ENCODE measurements around the gene ADORA2B.

ADORA2B gene

GRCh38 chr17:15999141-15999973, 54.4 kb downstream of the ADORA2B start, which contains the start of the genes TTC19 and ZSWIM7:
Gene TTC19, plus strand, starts transcription at chr17:15999824. Its CDS starts 25 bp downstream, at chr17:15999849.
Gene ZSWIM7, minus strand, starts transcription at chr17:15999704. Its CDS starts 110 bp downstream, at chr17:15999594.
- DNase-seq: peak; percentile 83

- no peak for DNase-seq
Observed at GRCh38 chr17:15999974-16000827, 55.3 kb downstream of the ADORA2B start.

GRCh38 chr17:16001226-16001897, 56.4 kb downstream of the ADORA2B start:
- DNase-seq: no peak

GRCh38 chr17:16002708-16003260, 57.9 kb downstream of the ADORA2B start:
- no peak for DNase-seq

DNA sequence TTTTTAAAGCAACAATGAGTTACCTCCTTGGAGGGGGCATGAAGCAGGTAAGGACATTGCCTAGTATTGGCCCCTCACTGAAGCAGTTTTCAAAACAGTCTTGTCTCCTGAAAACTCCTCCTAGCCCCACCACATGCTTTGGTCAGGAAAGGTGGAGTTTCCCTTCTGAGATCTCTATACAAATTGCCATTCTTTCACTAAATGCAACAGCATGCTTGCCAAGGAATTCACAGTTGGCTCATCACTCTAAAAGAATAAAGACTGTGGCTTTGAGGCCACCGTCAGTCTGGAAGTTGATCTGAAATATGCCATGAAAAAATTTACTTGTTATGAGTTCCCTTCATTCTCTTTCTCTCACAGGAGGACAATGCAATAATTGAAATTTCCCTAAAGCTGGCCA, 58.9 kb downstream of the ADORA2B start:
- no peak for DNase-seq

DNA sequence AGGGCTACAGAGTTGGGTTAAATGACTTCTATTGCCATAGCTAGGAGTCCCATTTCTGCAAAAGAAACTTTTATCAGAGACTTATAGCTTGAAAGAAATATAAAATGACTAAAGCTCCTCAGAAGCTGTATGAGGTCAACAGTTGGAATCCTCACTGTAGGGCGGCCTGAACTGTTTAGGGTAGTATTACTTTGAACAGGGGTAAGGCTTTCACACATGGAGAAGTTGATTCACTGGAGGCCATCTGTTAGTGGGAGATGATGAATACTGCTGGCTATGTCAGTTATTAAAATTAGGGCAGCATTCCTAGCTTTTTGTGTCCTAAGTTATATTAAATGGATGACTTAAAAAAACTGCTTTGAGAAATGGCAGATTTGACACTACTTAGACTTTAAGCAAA, 60.7 kb downstream of the ADORA2B start:
- DNase-seq: no peak

DNA sequence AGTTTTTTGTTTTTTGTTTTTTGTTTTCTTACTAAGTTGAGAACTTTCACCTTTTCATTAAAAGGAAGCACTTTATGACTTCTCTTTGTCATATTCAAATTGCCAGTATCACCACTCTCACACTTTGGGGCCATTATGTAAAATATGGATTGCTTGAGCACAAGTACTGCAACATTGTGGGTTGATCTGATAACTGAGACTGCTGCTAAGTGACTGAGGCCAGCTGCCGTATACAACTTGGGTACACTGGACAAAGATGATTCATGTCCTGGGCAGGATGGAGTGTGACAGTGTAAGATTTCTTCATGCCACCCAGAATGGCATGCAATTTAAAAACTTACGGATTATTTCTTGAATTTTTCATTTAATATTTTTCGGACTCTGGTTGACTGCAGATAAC, 62.5 kb downstream of the ADORA2B start:
- no peak for DNase-seq

DNA sequence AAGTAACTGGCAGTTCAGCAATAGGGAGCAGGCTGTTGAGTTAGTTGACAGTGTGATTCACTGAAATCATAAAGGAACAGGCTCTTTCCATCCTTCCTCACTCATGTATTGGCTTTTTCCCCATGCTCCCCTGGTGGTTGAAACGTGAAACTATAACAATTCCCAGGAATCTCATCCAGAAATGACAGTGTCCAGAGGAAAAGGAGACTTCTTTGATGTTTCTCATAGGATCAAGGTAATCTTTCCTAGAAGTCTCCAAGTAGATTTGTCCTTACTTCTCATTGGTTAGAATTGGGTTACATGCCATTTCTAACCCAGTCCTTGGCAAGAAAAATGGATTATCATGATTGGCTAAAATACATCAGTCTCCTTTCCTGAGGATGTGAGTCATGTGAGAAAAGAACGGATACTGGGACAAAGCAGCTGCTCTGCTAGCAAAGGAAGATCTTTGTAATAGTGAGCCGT, 69.0 kb downstream of the ADORA2B start:
- DNase-seq: no peak

DNA sequence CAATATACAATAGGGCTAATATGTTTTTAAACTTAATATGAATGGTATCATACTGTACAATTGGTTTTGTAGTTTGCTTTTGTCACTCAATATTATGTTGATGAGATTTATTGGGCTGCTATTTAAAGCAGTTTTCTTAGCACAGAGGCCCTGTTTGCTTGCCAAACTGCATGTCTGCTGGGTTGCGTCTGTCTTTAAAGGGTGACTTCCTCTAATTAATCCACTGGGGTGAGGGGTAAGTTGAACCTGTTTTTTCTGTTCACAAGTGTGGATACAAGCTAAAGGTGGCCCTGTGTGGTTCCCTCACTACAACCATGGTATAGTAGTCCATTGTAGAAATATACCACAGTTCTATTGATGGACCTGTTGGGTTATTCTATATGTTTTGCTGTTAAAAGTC, 74.4 kb downstream of the ADORA2B start:
- no peak for DNase-seq

- no peak for DNase-seq
Observed at GRCh38 chr17:16023881-16024280, 79.0 kb downstream of the ADORA2B start.

GRCh38 chr17:16025202-16025601, 80.3 kb downstream of the ADORA2B start:
- no peak for DNase-seq

All from NK-92 treated with Interleukin-12 subunit alpha and Interleukin-12 subunit beta, amount 100 ng/mL, for 24 hours (cell line).